B cell (primary cell): ENCODE results near the gene SLC44A4. TPM values are rescaled to one million over a fixed set of nuclear protein-coding genes. Genes with fewer than 3 reads are reported as not detected.

Source experiments
- ATAC-seq: fragments of 200-7000 bp; cut with Tn5 transposase; one replicate; pipeline ENCODE4 v1.10.0; 2021; ENCODE audit warnings: low read depth, mild to moderate bottlenecking, moderate number of reproducible peaks, moderate library complexity
- CTCF ChIA-PET: fragments of 350-600 bp; sonication (Branson Sonifier 250); formaldehyde crosslinking; loops from one replicate; lab custom pipeline; 2021; ENCODE audit warnings: antibody characterized with exemption, inconsistent platforms; lab: Charles Lee
- POLR2A ChIA-PET: fragments of 350-600 bp; sonication (Branson Sonifier 250); formaldehyde crosslinking; loops from one replicate; lab custom pipeline; 2021; ENCODE audit warnings: antibody characterized with exemption; lab: Charles Lee
- DNase-seq: peaks from one replicate; pipeline ENCODE4 v3.0.0; 2013
- H2AFZ ChIP-seq: 2 replicates; pipeline ENCODE4 v1.6.1; 2012; ENCODE audit warnings: mild to moderate bottlenecking, low read depth, low read length; ENCODE audit not compliant: insufficient read depth, poor library complexity, severe bottlenecking
- H3K27ac ChIP-seq, 2 donors: 1 replicate in 1 of 2; 2 replicates in 1 of 2; pipeline ENCODE4 v1.5.1; 2012 to 2013; ENCODE audit warnings: low read length in 2 of 2, mild to moderate bottlenecking in 2 of 2, moderate library complexity in 1 of 2
- H3K27me3 ChIP-seq, 4 experiments: fragments of 200-600 bp in 1 of 4; sonication (generic) in 1 of 4; replicated peaks in 1 of 4; 1 replicate in 2 of 4; 2 replicates in 2 of 4; pipeline versions ENCODE4 v1.6.1 to v1.7.0; 2013 to 2016; ENCODE audit warnings: low read length in 3 of 4, mild to moderate bottlenecking in 2 of 4, mixed read lengths in 1 of 4, moderate library complexity in 1 of 4; ENCODE audit not compliant: insufficient read depth in 4 of 4, control insufficient read depth in 3 of 4; ENCODE audit errors: control extremely low read depth in 1 of 4
- H3K36me3 ChIP-seq, 2 experiments: replicated peaks in 1 of 2; 1 replicate in 1 of 2; 2 replicates in 1 of 2; pipeline versions ENCODE4 v1.6.1 to v1.7.1; 2013; ENCODE audit warnings: low read length in 1 of 2; ENCODE audit not compliant: insufficient read depth in 2 of 2, control insufficient read depth in 1 of 2; ENCODE audit errors: control extremely low read depth in 1 of 2, extremely low read depth in 1 of 2
- H3K4me1 ChIP-seq, 2 donors: fragments of 200-600 bp in 1 of 2; sonication (generic) in 1 of 2; 1 replicate in 1 of 2; 2 replicates in 1 of 2; pipeline versions ENCODE4 v1.5.1 to v1.6.1; 2013 to 2017; ENCODE audit warnings: low read length in 2 of 2; ENCODE audit not compliant: control insufficient read depth in 2 of 2, insufficient read depth in 2 of 2
- H3K4me2 ChIP-seq: replicated peaks from 2 replicates; pipeline ENCODE3; 2012; ENCODE audit warnings: mild to moderate bottlenecking, low read depth, low read length; ENCODE audit not compliant: poor library complexity, severe bottlenecking
- H3K4me3 ChIP-seq, 5 experiments: fragments of 200-600 bp in 1 of 5; sonication (generic) in 1 of 5; 1 replicate in 3 of 5; 2 replicates in 2 of 5; pipeline versions ENCODE4 v1.5.1 to v1.7.0; 2011 to 2016; ENCODE audit warnings: low read length in 4 of 5, mild to moderate bottlenecking in 4 of 5, low read depth in 2 of 5, control low read depth in 1 of 5, moderate library complexity in 1 of 5; ENCODE audit not compliant: insufficient read depth in 1 of 5; ENCODE audit errors: control extremely low read depth in 1 of 5, extremely low read depth in 1 of 5
- H3K79me2 ChIP-seq: fragments of 200-600 bp; sonication (generic); one replicate; pipeline ENCODE4 v1.6.0; 2016; ENCODE audit warnings: low read length; ENCODE audit not compliant: control insufficient read depth, insufficient read depth
- H3K9ac ChIP-seq: fragments of 200-600 bp; sonication (generic); 2 replicates; pipeline ENCODE4 v1.6.1; 2017; ENCODE audit warnings: mild to moderate bottlenecking, low read length, moderate library complexity
- H3K9me3 ChIP-seq, 3 donors: one replicate each; pipeline versions ENCODE4 v1.6.1 to v1.7.1; 2013; ENCODE audit warnings: low read length in 2 of 3; ENCODE audit not compliant: control insufficient read depth in 2 of 3, insufficient read depth in 1 of 3; ENCODE audit errors: control extremely low read depth in 1 of 3
- H4K20me1 ChIP-seq: 2 replicates; pipeline ENCODE4 v1.6.0; 2012; ENCODE audit warnings: mild to moderate bottlenecking, low read length; ENCODE audit not compliant: insufficient read depth, control insufficient read depth, poor library complexity, severe bottlenecking
- H3K27ac Mint-ChIP-seq: one replicate; pipeline ENCODE4 v1.8.0; 2021; ENCODE audit warnings: mixed read lengths
- H3K27me3 Mint-ChIP-seq: one replicate; pipeline ENCODE4 v1.8.0; 2021; ENCODE audit warnings: mixed read lengths
- H3K4me1 Mint-ChIP-seq: one replicate; pipeline ENCODE4 v1.8.0; 2021; ENCODE audit warnings: mixed read lengths
- H3K4me3 Mint-ChIP-seq: one replicate; pipeline ENCODE4 v1.8.0; 2021; ENCODE audit warnings: mixed read lengths
- H3K9me3 Mint-ChIP-seq: one replicate; pipeline ENCODE4 v1.8.0; 2022; ENCODE audit warnings: mixed read lengths; ENCODE audit not compliant: insufficient read depth
- EZH2 ChIP-seq: IDR thresholded peaks from 2 replicates; pipeline ENCODE4 v1.6.1; 2012; ENCODE audit warnings: borderline replicate concordance, low read depth, mild to moderate bottlenecking, moderate library complexity, low read length; ENCODE audit not compliant: insufficient read depth, poor library complexity, severe bottlenecking
- WGBS: methylation state at CpG from one replicate; pipeline ENCODE4 v1.1.5; 2013; ENCODE audit warnings: missing lambda C conversion rate; ENCODE audit not compliant: insufficient coverage; 5-methylcytosine and 5-hydroxymethylcytosine counted together
- intact Hi-C: fragments of 100-400 bp; cut with micrococcal nuclease; formaldehyde crosslinking; loops from one replicate; pipeline ENCODE4 v1.10.0; 2022
- polyA plus RNA-seq: library from polyadenylated mRNA; depleted of rRNA; stranded (reverse); fragments of >200 nt; gene quantifications from 2 replicates; pipeline ENCODE4 v1.2.3, GENCODE V29; 2012
- total RNA-seq, 2 donors: library from RNA; stranded (reverse); fragments of 120-200 nt in 1 of 2; gene quantifications; 1 replicate in 1 of 2; 2 replicates in 1 of 2; pipeline versions ENCODE4 v1.2.3 to v1.2.4, GENCODE V29; 2013 to 2022
- TF ChIP-seq, protein P1 (sequence below): fragments of 200-600 bp; IDR thresholded peaks from one replicate; pipeline ENCODE4 v1.8.0; 2022; ENCODE audit warnings: antibody characterized with exemption, mild to moderate bottlenecking

SLC44A4 gene
- total and polyA plus RNA-seq, 2 donors (not counting 1 experiment from before 2014, with no cell fraction given) = not detected

DNA sequence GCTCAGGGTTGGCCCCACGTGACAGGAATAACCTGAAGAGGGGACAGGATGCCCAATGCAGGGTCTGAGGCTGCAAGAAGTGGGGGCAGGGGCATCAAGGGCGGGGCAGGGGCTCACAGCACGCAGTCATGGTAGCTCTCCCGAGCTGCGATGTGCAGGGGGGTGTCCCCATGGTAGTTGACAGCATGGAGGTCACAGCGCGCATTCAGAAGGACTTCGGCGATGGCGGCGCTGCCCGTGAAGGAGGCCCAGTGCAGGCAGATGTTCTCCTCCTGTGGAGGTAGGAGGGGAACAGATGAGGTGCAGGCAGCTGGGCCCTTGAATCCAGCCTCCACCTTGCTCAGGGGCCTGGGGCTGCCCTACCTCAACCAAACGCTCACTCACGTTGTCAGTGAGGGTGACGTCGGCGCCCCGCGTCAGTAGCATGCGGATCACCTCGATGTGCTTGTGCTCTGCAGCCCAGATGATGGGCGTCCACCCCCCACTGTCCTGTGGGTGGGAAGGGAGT is 5.8 kb upstream of the SLC44A4 start:
- no peak overlapping the region for H3K27ac Mint-ChIP-seq
- Histone ChIP-seq H3K9ac (no peak overlapping the region), H2AFZ (no peak overlapping the region), H3K4me3 (no peak overlapping the region), H3K27ac (no peak overlapping the region), H3K36me3 (peaks cover 2 to 83% of the 10 kb centered on the region in 2 experiments), H4K20me1 (peaks cover 6% of the 10 kb centered on the region), H3K9me3 (no peaks in the 10 kb centered on the region), H3K4me2 (no peak overlapping the region), H3K27me3 (no peaks in the 10 kb centered on the region), H3K4me1 (no peaks in the 10 kb centered on the region), H3K79me2 (no peaks in the 10 kb centered on the region)
- DNase-seq = no peak
- ChIA-PET POLR2A (no interaction called here), CTCF (no interaction called here)
- no peaks in the 10 kb centered on the region for H3K27me3 Mint-ChIP-seq
- TF ChIP-seq, protein P1, sequence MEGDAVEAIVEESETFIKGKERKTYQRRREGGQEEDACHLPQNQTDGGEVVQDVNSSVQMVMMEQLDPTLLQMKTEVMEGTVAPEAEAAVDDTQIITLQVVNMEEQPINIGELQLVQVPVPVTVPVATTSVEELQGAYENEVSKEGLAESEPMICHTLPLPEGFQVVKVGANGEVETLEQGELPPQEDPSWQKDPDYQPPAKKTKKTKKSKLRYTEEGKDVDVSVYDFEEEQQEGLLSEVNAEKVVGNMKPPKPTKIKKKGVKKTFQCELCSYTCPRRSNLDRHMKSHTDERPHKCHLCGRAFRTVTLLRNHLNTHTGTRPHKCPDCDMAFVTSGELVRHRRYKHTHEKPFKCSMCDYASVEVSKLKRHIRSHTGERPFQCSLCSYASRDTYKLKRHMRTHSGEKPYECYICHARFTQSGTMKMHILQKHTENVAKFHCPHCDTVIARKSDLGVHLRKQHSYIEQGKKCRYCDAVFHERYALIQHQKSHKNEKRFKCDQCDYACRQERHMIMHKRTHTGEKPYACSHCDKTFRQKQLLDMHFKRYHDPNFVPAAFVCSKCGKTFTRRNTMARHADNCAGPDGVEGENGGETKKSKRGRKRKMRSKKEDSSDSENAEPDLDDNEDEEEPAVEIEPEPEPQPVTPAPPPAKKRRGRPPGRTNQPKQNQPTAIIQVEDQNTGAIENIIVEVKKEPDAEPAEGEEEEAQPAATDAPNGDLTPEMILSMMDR = no peak
- TF ChIP-seq EZH2 = no peak
- H3K9me3 Mint-ChIP-seq = no peaks in the 10 kb centered on the region
- ATAC-seq = no peak
- H3K4me3 Mint-ChIP-seq = no peak overlapping the region
- H3K4me1 Mint-ChIP-seq = no peaks in the 10 kb centered on the region
- 97% methylated on average over 12 of the region's 22 CpGs for WGBS
- intact Hi-C loops = no loop called here

DNA sequence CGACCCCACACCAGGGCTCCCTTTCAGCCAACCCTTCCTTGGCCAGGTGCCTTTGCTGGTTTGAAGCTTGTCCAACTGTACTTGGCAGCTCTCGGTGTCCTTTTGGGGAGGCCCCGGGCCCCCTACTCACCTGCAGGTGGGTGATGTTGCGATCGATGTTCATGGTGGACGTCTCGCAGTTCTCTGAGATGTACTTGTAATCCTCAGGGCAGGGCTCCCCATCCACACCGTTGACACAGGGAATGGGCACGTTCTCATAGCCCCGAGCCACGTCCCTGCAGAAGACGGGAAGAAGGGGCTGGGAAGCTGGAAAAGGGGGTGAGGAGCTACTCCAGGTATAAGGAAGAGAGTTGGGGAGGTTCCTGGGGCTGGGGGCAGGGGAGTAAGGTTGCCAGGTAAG is 4.9 kb upstream of the SLC44A4 start:
- POLR2A ChIA-PET = no interaction called here
- Mint-ChIP-seq H3K27ac (no peak overlapping the region), H3K4me3 (no peak overlapping the region), H3K4me1 (no peaks in the 10 kb centered on the region), H3K9me3 (no peaks in the 10 kb centered on the region), H3K27me3 (no peaks in the 10 kb centered on the region)
- no peaks in the 10 kb centered on the region for H3K79me2 ChIP-seq
- intact Hi-C loops = no loop called here
- no peak overlapping the region for H3K4me3 ChIP-seq
- no peak for ATAC-seq
- WGBS = 98% methylated on average over 12 of the region's 12 CpGs
- DNase-seq = no peak
- CTCF ChIA-PET = no interaction called here
- H4K20me1 ChIP-seq = peaks cover 6% of the 10 kb centered on the region
- H3K9ac ChIP-seq = no peak overlapping the region
- H3K36me3 ChIP-seq = peaks cover 2 to 76% of the 10 kb centered on the region in 2 experiments
- no peak overlapping the region for H2AFZ ChIP-seq
- no peaks in the 10 kb centered on the region for H3K4me1 ChIP-seq
- no peak for TF ChIP-seq EZH2
- TF ChIP-seq, protein P1 = no peak
- H3K9me3 ChIP-seq = no peaks in the 10 kb centered on the region
- no peak overlapping the region for H3K27ac ChIP-seq
- no peak overlapping the region for H3K4me2 ChIP-seq
- no peaks in the 10 kb centered on the region for H3K27me3 ChIP-seq
